IMR-90 (cell line): ENCODE data around the gene LFNG. TPM values are rescaled to one million over a fixed set of nuclear protein-coding genes. Genes with fewer than 3 reads are reported as not detected.

Experiments
- ATAC-seq: fragments of 200-7000 bp; cut with Tn5 transposase; 2 replicates; pipeline ENCODE4 v1.9.1; 2020; ENCODE audit warnings: low read depth, mild to moderate bottlenecking, moderate library complexity
- BruUV-seq: library from RNA; stranded (reverse); fragments of 400-500 nt; replicated peaks from 2 replicates; lab custom pipeline; 2021; lab: Mats Ljungman, UMichigan
- CTCF ChIA-PET: fragments of 300-600 bp; formaldehyde crosslinking; extraction: SDS; loops from one replicate; lab custom pipeline; 2021; ENCODE audit warnings: antibody characterized with exemption; lab: Yijun Ruan, JAX
- POLR2A ChIA-PET: fragments of 300-600 bp; sonication (Branson Sonifier 250); formaldehyde crosslinking; loops from one replicate; lab custom pipeline; 2022; ENCODE audit warnings: antibody characterized with exemption; ENCODE audit not compliant: unreplicated experiment; lab: Charles Lee
- DNase-seq: peaks from one replicate; pipeline ENCODE4 v3.0.0; 2013
- H2AFZ ChIP-seq: replicated peaks from 2 replicates; pipeline ENCODE3; 2013; ENCODE audit warnings: low read length, mild to moderate bottlenecking; ENCODE audit not compliant: poor library complexity
- H2AK5ac ChIP-seq: 2 replicates; pipeline ENCODE4 v1.6.1; 2013; ENCODE audit warnings: low read depth, low read length, inconsistent platforms
- H2AK9ac ChIP-seq: replicated peaks from 2 replicates; pipeline ENCODE3; 2013; ENCODE audit warnings: mild to moderate bottlenecking, low read depth, low read length, moderate library complexity; ENCODE audit not compliant: poor library complexity
- H2BK120ac ChIP-seq: 2 replicates; pipeline ENCODE4 v1.6.1; 2013; ENCODE audit warnings: low read depth, low read length, inconsistent platforms
- H2BK15ac ChIP-seq: 3 replicates; pipeline ENCODE4 v1.6.1; 2013; ENCODE audit warnings: low read depth, low read length, inconsistent platforms
- H2BK20ac ChIP-seq: 2 replicates; pipeline ENCODE4 v1.6.1; 2013; ENCODE audit warnings: low read depth, mild to moderate bottlenecking, inconsistent platforms, low read length, moderate library complexity
- H2BK5ac ChIP-seq: 2 replicates; pipeline ENCODE4 v1.6.1; 2013; ENCODE audit warnings: mild to moderate bottlenecking, low read depth, low read length, inconsistent platforms; ENCODE audit not compliant: poor library complexity, severe bottlenecking
- H3K14ac ChIP-seq: replicated peaks from 2 replicates; pipeline ENCODE4 v1.6.1; 2013; ENCODE audit warnings: low read depth, low read length, inconsistent platforms
- H3K18ac ChIP-seq: 2 replicates; pipeline ENCODE4 v1.6.1; 2013; ENCODE audit warnings: low read depth, low read length, control low read depth
- H3K23ac ChIP-seq: 2 replicates; pipeline ENCODE4 v1.6.1; 2013; ENCODE audit warnings: low read depth, low read length, inconsistent platforms
- H3K27ac ChIP-seq: 2 replicates; pipeline ENCODE4 v1.5.1; 2013; ENCODE audit warnings: mild to moderate bottlenecking, control low read depth, low read length; ENCODE audit not compliant: insufficient read depth
- H3K27me3 ChIP-seq: 2 replicates; pipeline ENCODE4 v1.6.1; 2013; ENCODE audit warnings: low read length; ENCODE audit not compliant: control insufficient read depth, insufficient read depth
- H3K36me3 ChIP-seq: 2 replicates; pipeline ENCODE4 v1.6.1; 2013; ENCODE audit warnings: low read length, mixed read lengths; ENCODE audit not compliant: control insufficient read depth, insufficient read depth
- H3K4ac ChIP-seq: 2 replicates; pipeline ENCODE4 v1.6.1; 2013; ENCODE audit warnings: low read depth, low read length, inconsistent platforms
- H3K4me1 ChIP-seq: 2 replicates; pipeline ENCODE4 v1.6.1; 2013; ENCODE audit warnings: low read length, mixed read lengths; ENCODE audit not compliant: control insufficient read depth, insufficient read depth
- H3K4me2 ChIP-seq: 2 replicates; pipeline ENCODE4 v1.6.1; 2013; ENCODE audit warnings: low read depth, mild to moderate bottlenecking, control low read depth, low read length, moderate library complexity
- H3K4me3 ChIP-seq: 2 replicates; pipeline ENCODE4 v1.5.1; 2013; ENCODE audit warnings: low read depth, mild to moderate bottlenecking, control low read depth, low read length, moderate library complexity; ENCODE audit not compliant: insufficient read depth
- H3K56ac ChIP-seq: 2 replicates; pipeline ENCODE4 v1.6.1; 2013; ENCODE audit warnings: low read length, inconsistent platforms; ENCODE audit not compliant: insufficient read depth; ENCODE audit errors: extremely low read depth
- H3K79me1 ChIP-seq, 2 experiments: 2 replicates each; pipeline ENCODE4 v1.6.1; 2013; ENCODE audit warnings: low read length in 2 of 2, inconsistent platforms in 1 of 2, low read depth in 1 of 2
- H3K9ac ChIP-seq: 2 replicates; pipeline ENCODE4 v1.6.1; 2013; ENCODE audit warnings: low read depth, low read length, control low read depth
- H3K9me1 ChIP-seq: 2 replicates; pipeline ENCODE4 v1.6.1; 2013; ENCODE audit warnings: low read length, inconsistent platforms; ENCODE audit not compliant: insufficient read depth
- H3K9me3 ChIP-seq: 2 replicates; pipeline ENCODE4 v1.6.1; 2013; ENCODE audit warnings: low read length; ENCODE audit not compliant: control insufficient read depth, insufficient read depth
- H4K20me1 ChIP-seq: 2 replicates; pipeline ENCODE4 v1.6.1; 2013; ENCODE audit warnings: low read length, inconsistent platforms; ENCODE audit not compliant: insufficient read depth
- H4K5ac ChIP-seq: 2 replicates; pipeline ENCODE4 v1.6.1; 2013; ENCODE audit warnings: mild to moderate bottlenecking, low read depth, low read length, control low read depth
- H4K8ac ChIP-seq, 2 experiments: 2 replicates each; pipeline ENCODE4 v1.6.1; 2013; ENCODE audit warnings: low read depth in 2 of 2, low read length in 2 of 2, control low read depth in 1 of 2, inconsistent platforms in 1 of 2
- H4K91ac ChIP-seq: 2 replicates; pipeline ENCODE4 v1.6.1; 2013; ENCODE audit warnings: low read depth, low read length, inconsistent platforms; ENCODE audit not compliant: insufficient read depth
- CHD1 ChIP-seq: IDR thresholded peaks from 2 replicates; pipeline ENCODE4 v1.6.1; 2012; ENCODE audit warnings: low read depth, low read length, improper control_type of control experiment
- FOS ChIP-seq: fragments of 150-350 bp; IDR thresholded peaks from 2 replicates; pipeline ENCODE4 v1.6.1; 2016; ENCODE audit warnings: low read depth, low read length
- MXI1 ChIP-seq: IDR thresholded peaks from 2 replicates; pipeline ENCODE4 v1.6.1; 2012; ENCODE audit warnings: low read depth, mild to moderate bottlenecking, low read length, moderate library complexity, borderline replicate concordance
- WGBS, 2 experiments: methylation state at CpG; one replicate each; pipeline versions ENCODE4 v1.1.5 to v1.1.7; 2013; ENCODE audit warnings: missing lambda C conversion rate in 2 of 2; ENCODE audit not compliant: insufficient read length in 1 of 2; ENCODE audit errors: extremely low coverage in 2 of 2; 5-methylcytosine and 5-hydroxymethylcytosine counted together
- dilution Hi-C: fragments of 300-500 bp; cut with HindIII; formaldehyde crosslinking; loops from one replicate; pipeline ENCODE4 v1.14.3; 2018; ENCODE audit warnings: low sequenced_read_pairs; ENCODE audit not compliant: unreplicated experiment
- in situ Hi-C: fragments of 300-500 bp; cut with MboI; formaldehyde crosslinking; loops from 3 replicates; pipeline ENCODE4 v1.14.3; 2019; ENCODE audit warnings: low sequenced_read_pairs, inconsistent platforms, mixed read lengths
- intact Hi-C: fragments of 100-400 bp; cut with micrococcal nuclease; formaldehyde crosslinking; loops from 2 replicates; pipeline ENCODE4 v1.10.0; 2022
- polyA plus RNA-seq, 3 experiments: library from polyadenylated mRNA; depleted of rRNA; stranded (reverse); fragments of >200 nt; gene quantifications; 2 replicates each; pipeline ENCODE4 v1.2.3, GENCODE V29; 2012; ENCODE audit warnings: low replicate concordance in 1 of 3
- total RNA-seq: library from RNA; depleted of rRNA; stranded (reverse); fragments of >200 nt; gene quantifications from 2 replicates; pipeline ENCODE4 v1.2.3, GENCODE V29; 2012

Gene LFNG
- total and polyA plus RNA-seq, 2 of the 4 experiments (the other 2 are of a cell fraction): 1.8 to 5.1 TPM

- Histone ChIP-seq H3K36me3 (no peaks in the 10 kb centered on the region), H3K79me1 (no peaks in the 10 kb centered on the region), H3K9me1 (no peaks in the 10 kb centered on the region), H2AK5ac (no peak overlapping the region), H2BK120ac (no peak overlapping the region), H3K4me3 (no peak overlapping the region), H4K8ac (no peak overlapping the region), H3K56ac (no peak overlapping the region), H2BK20ac (no peak overlapping the region), H3K4ac (no peak overlapping the region), H4K91ac (no peak overlapping the region), H3K18ac (no peak overlapping the region), H3K27ac (no peak overlapping the region), H4K20me1 (no peaks in the 10 kb centered on the region), H2BK5ac (no peak overlapping the region), H3K4me1 (no peaks in the 10 kb centered on the region), H3K4me2 (no peak overlapping the region), H3K27me3 (peaks cover 13% of the 10 kb centered on the region; the same call in 1 of the 2 replicates), H3K9me3 (peaks cover 5% of the 10 kb centered on the region; the same call in 1 of the 2 replicates), H3K14ac (no peak overlapping the region), H2AK9ac (no peak overlapping the region), H3K23ac (no peak overlapping the region), H3K9ac (no peak overlapping the region), H2BK15ac (no peak overlapping the region), H4K5ac (no peak overlapping the region), H2AFZ (no peak overlapping the region)
- ATAC-seq (peak; percentile 55), DNase-seq (no peak)
- BruUV-seq: no TSS peak
- CTCF ChIA-PET: no interaction called here
- dilution Hi-C loops: no loop called here
- WGBS, 2 experiments: no CpG with 5 or more reads among the region's 5 CpGs
- POLR2A ChIA-PET: no interaction called here
- TF ChIP-seq MXI1 (no peak), CHD1 (no peak), FOS (no peak)
- intact Hi-C loops: no loop called here
- in situ Hi-C loops: no loop called here
Measured at GRCh38 chr7:2483494-2483893, 36.1 kb upstream of the LFNG start.
